Cortex of kidney (tissue), 1 donor: ENCODE measurements around the gene SPI1.
"Not testable (repeated sequence)": the region's sequence is repeated elsewhere in the genome, so short reads cannot be mapped to it uniquely, and the experiment has no call there.

Experiments used
- DNase-seq: peaks from one replicate; lab custom pipeline; 2025; lab: John Stamatoyannopoulos, UW

SPI1 gene

GRCh38 chr11:47324520-47324919 lies 53.8 kb downstream of the SPI1 start:
- no peak for DNase-seq

- DNase-seq: no peak
Observed at GRCh38 chr11:47318166-47318565, 60.2 kb downstream of the SPI1 start.

- DNase-seq: no peak
Observed at GRCh38 chr11:47317064-47317828, 61.1 kb downstream of the SPI1 start.

GRCh38 chr11:47316501-47316900 lies 61.8 kb downstream of the SPI1 start:
- DNase-seq: not testable (repeated sequence)

GRCh38 chr11:47314992-47315391 lies 63.4 kb downstream of the SPI1 start:
- DNase-seq: no peak

GRCh38 chr11:47308050-47308823 lies 70.1 kb downstream of the SPI1 start:
- DNase-seq: no peak

GRCh38 chr11:47306484-47306844 lies 71.9 kb downstream of the SPI1 start:
- DNase-seq: no peak

GRCh38 chr11:47305734-47306483 lies 72.4 kb downstream of the SPI1 start:
- no peak for DNase-seq
